ENCODE data around the gene EGLN2. TPM values are rescaled to one million over a fixed set of nuclear protein-coding genes. Genes with fewer than 3 reads are reported as not detected.
"Not testable (repeated sequence)": the region's sequence is repeated elsewhere in the genome, so short reads cannot be mapped to it uniquely, and the experiment has no call there.

The EGLN2 gene
- total and polyA plus RNA-seq, 2 donors (not counting 3 experiments of a cell fraction or from before 2014, with no cell fraction given) = 118 to 152 TPM

DNA sequence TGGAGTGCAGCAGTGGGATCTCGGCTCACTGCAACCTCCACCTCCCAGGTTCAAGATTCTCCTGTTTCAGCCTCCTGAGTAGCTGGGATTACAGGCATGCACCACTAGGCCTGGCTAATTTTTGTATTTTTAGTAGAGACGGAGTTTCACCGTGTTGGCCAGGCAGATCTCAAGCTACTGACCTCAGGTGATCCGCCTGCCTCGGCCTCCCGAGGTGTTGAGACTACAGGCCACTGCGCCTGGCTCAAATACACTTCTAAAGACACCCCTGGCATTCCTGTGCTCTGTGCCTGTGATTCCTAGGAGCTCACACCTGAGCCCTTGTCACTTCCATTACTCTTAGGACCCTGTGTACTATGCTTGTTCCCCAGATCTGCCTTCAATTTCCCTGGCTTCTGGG lies 13.6 kb downstream of the EGLN2 start:
- ChIA-PET POLR2A (interaction anchor here (0.7 kb wide), 1 partner anchor 167 kb away, joined by 3 read pairs; no protein-coding TSS in a partner anchor), CTCF (interaction anchor here (1.5 to 2.1 kb wide), 2 partner anchors 14 to 149 kb away, joined by 3 to 5 read pairs; partner anchors contain the start of gene EGLN2)
- intact Hi-C loops (cut with micrococcal nuclease); dilution Hi-C loops (cut with MboI; ENCODE audit: extremely low pct_ligation_motif_present, low sequenced_read_pairs); H3K4me3 ChIP-seq (replicated peaks in 1 of 3; ENCODE audit: insufficient read depth in 1 of 3, low read depth in 1 of 3, low read length in 3 of 3); H4K20me1 ChIP-seq (replicated peaks; ENCODE audit: control insufficient read depth, extremely low read depth, insufficient read depth, low read length); H3K79me2 ChIP-seq (ENCODE audit: control insufficient read depth, insufficient read depth, low read length); H3K27ac ChIP-seq (ENCODE audit: insufficient read depth, low read depth, low read length); H3K9me3 ChIP-seq (replicated peaks; ENCODE audit: control insufficient read depth, insufficient read depth, low read length); H3K9ac ChIP-seq (replicated peaks; ENCODE audit: extremely low read depth, insufficient read depth, low read length); BruUV-seq (replicated peaks); H2AFZ ChIP-seq (ENCODE audit: low read depth, low read length); DNase-seq (ENCODE audit: low read depth, low spot score); H3K9me1 ChIP-seq (replicated peaks; ENCODE audit: control insufficient read depth, extremely low read depth, insufficient read depth, low read length); H3K27me3 ChIP-seq (ENCODE audit: control insufficient read depth in 2 of 2, insufficient read depth in 2 of 2, low read length in 2 of 2); H3K4me2 ChIP-seq (ENCODE audit: insufficient read depth, low read length); FAIRE-seq: not testable (repeated sequence)
- Histone ChIP-seq H3K4me1 (ENCODE audit: control insufficient read depth, extremely low read depth, insufficient read depth, low read length) (peaks cover 10% of the 10 kb centered on the region), H3K36me3 (ENCODE audit: control insufficient read depth in 2 of 2, extremely low read depth in 1 of 2, insufficient read depth in 2 of 2, low read length in 2 of 2) (peaks cover 9 to 17% of the 10 kb centered on the region in 2 experiments)

DNA sequence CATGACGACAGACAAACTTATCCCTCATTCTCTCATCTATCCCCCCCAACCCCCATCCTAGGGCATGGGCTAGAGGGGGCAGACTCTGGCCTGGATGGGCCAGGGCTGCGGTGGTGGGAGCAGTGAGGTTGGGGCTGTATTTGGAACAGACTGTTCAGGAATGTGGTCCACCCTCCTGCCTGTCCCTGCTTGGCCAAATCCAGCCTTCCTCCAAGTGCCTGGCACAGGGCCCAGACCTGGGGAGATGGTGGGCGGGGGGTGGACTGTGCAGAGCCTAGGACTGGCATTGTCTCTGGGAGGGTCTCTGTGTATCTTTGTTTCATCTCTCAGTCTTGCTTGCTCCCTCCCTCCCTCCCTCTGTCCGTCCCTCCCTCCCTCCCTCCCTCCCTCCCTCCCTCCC lies 14.2 kb downstream of the EGLN2 start:
- no TSS peak for BruUV-seq (replicated peaks)
- Histone ChIP-seq H3K9ac (replicated peaks; ENCODE audit: extremely low read depth, insufficient read depth, low read length) (no peak overlapping the region), H3K27ac (ENCODE audit: insufficient read depth, low read depth, low read length) (no peak overlapping the region), H4K20me1 (replicated peaks; ENCODE audit: control insufficient read depth, extremely low read depth, insufficient read depth, low read length) (no peaks in the 10 kb centered on the region), H3K9me3 (replicated peaks; ENCODE audit: control insufficient read depth, insufficient read depth, low read length) (no peaks in the 10 kb centered on the region), H3K36me3 (ENCODE audit: control insufficient read depth in 2 of 2, extremely low read depth in 1 of 2, insufficient read depth in 2 of 2, low read length in 2 of 2) (peaks cover 9 to 11% of the 10 kb centered on the region in 2 experiments), H3K79me2 (ENCODE audit: control insufficient read depth, insufficient read depth, low read length) (peaks cover 5% of the 10 kb centered on the region), H2AFZ (ENCODE audit: low read depth, low read length) (no peak overlapping the region), H3K27me3 (ENCODE audit: control insufficient read depth in 2 of 2, insufficient read depth in 2 of 2, low read length in 2 of 2) (peaks cover 3 to 8% of the 10 kb centered on the region in 2 experiments), H3K4me3 (replicated peaks in 1 of 3; ENCODE audit: insufficient read depth in 1 of 3, low read depth in 1 of 3, low read length in 3 of 3) (no peak overlapping the region), H3K4me1 (ENCODE audit: control insufficient read depth, extremely low read depth, insufficient read depth, low read length) (peaks cover 10% of the 10 kb centered on the region), H3K4me2 (ENCODE audit: insufficient read depth, low read length) (no peak overlapping the region), H3K9me1 (replicated peaks; ENCODE audit: control insufficient read depth, extremely low read depth, insufficient read depth, low read length) (no peaks in the 10 kb centered on the region)
- TF ChIP-seq, protein P1, sequence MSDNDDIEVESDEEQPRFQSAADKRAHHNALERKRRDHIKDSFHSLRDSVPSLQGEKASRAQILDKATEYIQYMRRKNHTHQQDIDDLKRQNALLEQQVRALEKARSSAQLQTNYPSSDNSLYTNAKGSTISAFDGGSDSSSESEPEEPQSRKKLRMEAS (IDR thresholded peaks at IDR 0.05; ENCODE audit: insufficient read depth, insufficient read length) = no peak
- TF ChIP-seq POLR2A (IDR thresholded peaks at IDR 0.05; ENCODE audit: low read depth, low read length) (no peak), EZH2 (IDR thresholded peaks at IDR 0.05; ENCODE audit: borderline replicate concordance, low read depth, low read length, severe bottlenecking) (no peak), JUN (IDR thresholded peaks at IDR 0.05; ENCODE audit: borderline replicate concordance, insufficient read depth, insufficient read length, low read depth) (no peak), GATA2 (IDR thresholded peaks at IDR 0.05; ENCODE audit: insufficient read depth, insufficient read length, low read depth, low read length) (no peak), MYC (IDR thresholded peaks at IDR 0.05; ENCODE audit: low read depth, low read length) (no peak), POLR2AphosphoS5 (IDR thresholded peaks at IDR 0.05; ENCODE audit: insufficient read depth, low read depth, low read length) (no peak), FOS (IDR thresholded peaks at IDR 0.05; ENCODE audit: borderline replicate concordance, insufficient read depth, low read length) (no peak)
- TF ChIP-seq, protein P2, sequence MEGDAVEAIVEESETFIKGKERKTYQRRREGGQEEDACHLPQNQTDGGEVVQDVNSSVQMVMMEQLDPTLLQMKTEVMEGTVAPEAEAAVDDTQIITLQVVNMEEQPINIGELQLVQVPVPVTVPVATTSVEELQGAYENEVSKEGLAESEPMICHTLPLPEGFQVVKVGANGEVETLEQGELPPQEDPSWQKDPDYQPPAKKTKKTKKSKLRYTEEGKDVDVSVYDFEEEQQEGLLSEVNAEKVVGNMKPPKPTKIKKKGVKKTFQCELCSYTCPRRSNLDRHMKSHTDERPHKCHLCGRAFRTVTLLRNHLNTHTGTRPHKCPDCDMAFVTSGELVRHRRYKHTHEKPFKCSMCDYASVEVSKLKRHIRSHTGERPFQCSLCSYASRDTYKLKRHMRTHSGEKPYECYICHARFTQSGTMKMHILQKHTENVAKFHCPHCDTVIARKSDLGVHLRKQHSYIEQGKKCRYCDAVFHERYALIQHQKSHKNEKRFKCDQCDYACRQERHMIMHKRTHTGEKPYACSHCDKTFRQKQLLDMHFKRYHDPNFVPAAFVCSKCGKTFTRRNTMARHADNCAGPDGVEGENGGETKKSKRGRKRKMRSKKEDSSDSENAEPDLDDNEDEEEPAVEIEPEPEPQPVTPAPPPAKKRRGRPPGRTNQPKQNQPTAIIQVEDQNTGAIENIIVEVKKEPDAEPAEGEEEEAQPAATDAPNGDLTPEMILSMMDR (IDR thresholded peaks at IDR 0.05; ENCODE audit: extremely low read depth in 1 of 2, insufficient read depth in 1 of 2, low read depth in 1 of 2, low read length in 2 of 2) = no peak
- FAIRE-seq (no peak), DNase-seq (ENCODE audit: low read depth, low spot score) (no peak)
- dilution Hi-C loops (cut with MboI; ENCODE audit: extremely low pct_ligation_motif_present, low sequenced_read_pairs) = no loop called here
- intact Hi-C loops (cut with micrococcal nuclease) = no loop called here
- ChIA-PET POLR2A (no interaction called here), CTCF (interaction anchor here (1.5 kb wide), 1 partner anchor 150 kb away, joined by 3 read pairs; no protein-coding TSS in a partner anchor)

Data from endothelial cell of umbilical vein (primary cell).